Heart left ventricle (tissue), 13 donors: ENCODE data around the gene OTOA.
"Not testable (repeated sequence)": the region's sequence is repeated elsewhere in the genome, so short reads cannot be mapped to it uniquely, and the experiment has no call there.

ENCODE experiments used
- POLR2A ChIP-seq, 2 donors: fragments of 450-650 bp; IDR thresholded peaks; one replicate each; pipeline ENCODE4 v1.6.1; 2017; ENCODE audit warnings: antibody characterized with exemption in 2 of 2, mild to moderate bottlenecking in 2 of 2, moderate library complexity in 2 of 2
- TF ChIP-seq, protein P1 (sequence below), 12 donors: fragments of 200-600 bp; sonication (generic) in 4 of 12; IDR thresholded peaks; one replicate each; pipeline versions ENCODE4 v1.5.0 to v1.8.0; 2018 to 2022; ENCODE audit warnings: antibody characterized with exemption in 12 of 12, mild to moderate bottlenecking in 5 of 12
- donor health status: ischemic (EF 13 %, LVEDD 7.1; RV severe dilation, severe dysfunction).
- donor health status: DM: no; HTN: yes; CAD: no.
- donor health status: DM: no; HTN: no; CAD: no.
- donor health status: ischemic (EF 25% LVEDD 6.9; RV normal size, moderate dysfunction).
- donor health status: ischemic (EF 25% LVEDD 5.7; RV mildly dilated, moderate dysfunction).
- donor health status: ischemic (EF 35%, LVEDD 5.7; RV mildly dilated, moderate dysfunction).
- donor health status: nonischemic (EF 11% LVEDD 7.7; RV severe dilation, severe dysfunction).
- donor health status: DM: yes; HTN: yes; CAD: no.
- donor health status: PGD.
- donor health status: ischemic (EF 29% LVEDD 5.4; RV normal size, mild dysfunction).
- donor health status: nonischemic (EF 23%, LVEDD 6.1; RV moderate dilation, normal function).

DNA sequence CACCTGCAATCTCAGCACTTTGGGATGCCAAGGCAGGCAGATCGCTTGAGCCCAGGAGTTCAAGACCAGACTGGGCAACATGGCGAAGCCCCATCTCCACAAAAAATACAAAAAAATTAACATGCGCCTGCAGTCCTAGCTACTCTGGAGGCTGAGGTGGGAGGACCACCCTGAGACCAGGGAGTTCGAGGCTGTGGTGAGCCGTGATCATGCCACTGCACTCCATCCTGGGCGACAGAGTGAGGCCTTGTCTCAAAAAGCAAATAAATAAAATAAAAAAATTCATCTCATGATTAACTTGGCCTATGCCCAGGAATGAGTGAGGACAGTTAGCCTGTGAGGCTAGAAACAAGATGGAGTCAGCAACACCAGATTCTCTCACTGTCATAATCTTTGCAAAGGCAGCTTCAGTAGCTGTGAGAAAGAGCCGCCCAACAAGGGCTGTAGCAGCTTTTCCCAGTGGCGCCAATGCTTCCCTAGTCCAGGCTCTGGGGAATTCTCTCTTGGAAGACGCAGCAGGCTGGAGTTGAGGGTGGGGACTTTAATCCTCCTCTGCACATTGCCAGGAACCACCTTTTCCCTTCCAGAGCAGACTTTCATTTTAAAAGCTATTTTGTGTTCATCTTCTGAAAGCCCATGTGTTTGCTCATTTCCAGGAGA lies 108.9 kb downstream of the OTOA start:
- TF ChIP-seq, protein P1, sequence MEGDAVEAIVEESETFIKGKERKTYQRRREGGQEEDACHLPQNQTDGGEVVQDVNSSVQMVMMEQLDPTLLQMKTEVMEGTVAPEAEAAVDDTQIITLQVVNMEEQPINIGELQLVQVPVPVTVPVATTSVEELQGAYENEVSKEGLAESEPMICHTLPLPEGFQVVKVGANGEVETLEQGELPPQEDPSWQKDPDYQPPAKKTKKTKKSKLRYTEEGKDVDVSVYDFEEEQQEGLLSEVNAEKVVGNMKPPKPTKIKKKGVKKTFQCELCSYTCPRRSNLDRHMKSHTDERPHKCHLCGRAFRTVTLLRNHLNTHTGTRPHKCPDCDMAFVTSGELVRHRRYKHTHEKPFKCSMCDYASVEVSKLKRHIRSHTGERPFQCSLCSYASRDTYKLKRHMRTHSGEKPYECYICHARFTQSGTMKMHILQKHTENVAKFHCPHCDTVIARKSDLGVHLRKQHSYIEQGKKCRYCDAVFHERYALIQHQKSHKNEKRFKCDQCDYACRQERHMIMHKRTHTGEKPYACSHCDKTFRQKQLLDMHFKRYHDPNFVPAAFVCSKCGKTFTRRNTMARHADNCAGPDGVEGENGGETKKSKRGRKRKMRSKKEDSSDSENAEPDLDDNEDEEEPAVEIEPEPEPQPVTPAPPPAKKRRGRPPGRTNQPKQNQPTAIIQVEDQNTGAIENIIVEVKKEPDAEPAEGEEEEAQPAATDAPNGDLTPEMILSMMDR (IDR thresholded peaks at IDR 0.05), result not testable (repeated sequence)
- TF ChIP-seq POLR2A (IDR thresholded peaks at IDR 0.05), result not testable (repeated sequence)
